ENCODE data around the gene LRP3.

The LRP3 gene

DNA sequence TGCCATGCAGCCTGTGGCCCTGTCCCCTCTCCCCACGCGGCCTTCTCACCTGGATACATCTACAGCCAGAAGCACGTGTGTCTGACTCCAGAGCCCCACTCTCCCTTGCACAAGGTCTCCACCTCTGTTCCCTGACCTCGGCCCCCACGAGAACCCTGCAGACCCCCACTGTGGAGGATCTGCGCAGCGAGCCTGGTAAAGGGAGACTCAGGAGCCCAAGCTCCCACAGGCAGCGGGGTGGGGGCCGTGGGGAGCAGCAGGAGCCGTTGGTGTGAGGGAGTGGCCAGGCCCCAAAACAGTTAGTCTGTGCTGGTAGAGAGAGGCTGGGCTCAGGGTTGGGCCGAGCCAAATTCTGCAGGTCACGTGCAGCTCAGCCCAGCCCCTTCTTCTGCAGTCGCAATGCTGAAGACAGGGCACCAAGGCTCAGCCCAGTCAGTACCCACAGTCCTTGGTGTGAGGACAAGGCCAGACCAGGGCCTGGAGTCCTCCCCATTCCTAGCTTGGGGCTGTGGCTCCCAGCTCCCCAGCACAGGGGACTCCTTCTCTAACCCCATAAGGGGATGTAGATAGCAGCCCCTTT, 60.2 kb downstream of the LRP3 start:
- TF ChIP-seq, protein P1, sequence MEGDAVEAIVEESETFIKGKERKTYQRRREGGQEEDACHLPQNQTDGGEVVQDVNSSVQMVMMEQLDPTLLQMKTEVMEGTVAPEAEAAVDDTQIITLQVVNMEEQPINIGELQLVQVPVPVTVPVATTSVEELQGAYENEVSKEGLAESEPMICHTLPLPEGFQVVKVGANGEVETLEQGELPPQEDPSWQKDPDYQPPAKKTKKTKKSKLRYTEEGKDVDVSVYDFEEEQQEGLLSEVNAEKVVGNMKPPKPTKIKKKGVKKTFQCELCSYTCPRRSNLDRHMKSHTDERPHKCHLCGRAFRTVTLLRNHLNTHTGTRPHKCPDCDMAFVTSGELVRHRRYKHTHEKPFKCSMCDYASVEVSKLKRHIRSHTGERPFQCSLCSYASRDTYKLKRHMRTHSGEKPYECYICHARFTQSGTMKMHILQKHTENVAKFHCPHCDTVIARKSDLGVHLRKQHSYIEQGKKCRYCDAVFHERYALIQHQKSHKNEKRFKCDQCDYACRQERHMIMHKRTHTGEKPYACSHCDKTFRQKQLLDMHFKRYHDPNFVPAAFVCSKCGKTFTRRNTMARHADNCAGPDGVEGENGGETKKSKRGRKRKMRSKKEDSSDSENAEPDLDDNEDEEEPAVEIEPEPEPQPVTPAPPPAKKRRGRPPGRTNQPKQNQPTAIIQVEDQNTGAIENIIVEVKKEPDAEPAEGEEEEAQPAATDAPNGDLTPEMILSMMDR (IDR thresholded peaks at IDR 0.05; ENCODE audit: control extremely low read depth, extremely low read depth, low read depth, missing control alignments) = no peak
- no peak for DNase-seq (ENCODE audit: extremely low spot score)
- POLR2A ChIA-PET = no interaction called here
- CTCF ChIA-PET = no interaction called here

DNA sequence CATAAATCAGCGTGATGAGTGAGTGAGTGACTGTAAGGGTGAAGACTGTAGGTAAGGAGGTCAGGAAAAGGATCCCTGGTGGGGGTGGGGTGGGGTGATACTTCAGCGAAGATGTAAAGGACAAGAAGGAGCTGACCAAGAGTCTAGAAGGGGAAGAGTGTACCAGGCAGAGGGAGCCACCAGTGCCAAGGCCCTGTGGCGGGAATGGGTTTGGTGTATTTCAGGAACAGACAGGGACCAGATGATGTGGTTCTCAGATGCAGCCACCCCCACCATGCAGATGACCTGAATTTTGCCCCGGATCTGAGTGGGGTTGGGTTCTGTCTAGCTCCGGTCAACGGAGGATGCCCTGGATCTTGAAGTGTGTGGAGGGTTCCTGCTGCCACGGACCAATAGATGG, 61.7 kb downstream of the LRP3 start:
- TF ChIP-seq, protein P1 (IDR thresholded peaks at IDR 0.05; ENCODE audit: control extremely low read depth, extremely low read depth, low read depth, missing control alignments) = no peak
- POLR2A ChIA-PET = no interaction called here
- CTCF ChIA-PET = interaction anchor here (0.8 to 1.2 kb wide), 3 partner anchors 15 to 522 kb away, joined by 3 to 4 read pairs (median 3); no protein-coding TSS in a partner anchor
- DNase-seq (ENCODE audit: extremely low spot score) = no peak

DNA sequence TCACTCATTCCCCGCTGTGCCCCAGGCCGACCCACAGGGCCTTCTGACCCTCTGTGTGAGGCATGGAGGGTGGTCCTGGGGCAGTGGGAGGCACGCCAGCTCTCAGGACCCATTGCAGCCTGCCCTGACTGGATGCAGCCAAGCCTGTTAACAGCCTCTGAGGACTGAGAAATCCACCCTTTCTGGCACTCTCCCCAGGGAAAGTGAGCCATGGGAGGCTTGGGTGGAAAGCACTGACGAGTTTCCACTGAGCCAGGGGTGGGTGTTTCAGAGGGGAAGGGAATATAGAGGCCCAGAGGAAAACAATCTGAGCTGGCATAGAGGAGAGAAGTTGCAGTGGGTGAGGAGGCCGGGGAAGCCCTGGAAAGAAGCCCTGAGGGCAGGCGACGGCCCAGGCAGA, 62.1 kb downstream of the LRP3 start:
- TF ChIP-seq, protein P1 (IDR thresholded peaks at IDR 0.05; ENCODE audit: control extremely low read depth, extremely low read depth, low read depth, missing control alignments) = no peak
- DNase-seq (ENCODE audit: extremely low spot score) = no peak
- ChIA-PET POLR2A (no interaction called here), CTCF (interaction anchor here (0.8 kb wide), 1 partner anchor 20 kb away, joined by 3 read pairs; no protein-coding TSS in a partner anchor)

DNA sequence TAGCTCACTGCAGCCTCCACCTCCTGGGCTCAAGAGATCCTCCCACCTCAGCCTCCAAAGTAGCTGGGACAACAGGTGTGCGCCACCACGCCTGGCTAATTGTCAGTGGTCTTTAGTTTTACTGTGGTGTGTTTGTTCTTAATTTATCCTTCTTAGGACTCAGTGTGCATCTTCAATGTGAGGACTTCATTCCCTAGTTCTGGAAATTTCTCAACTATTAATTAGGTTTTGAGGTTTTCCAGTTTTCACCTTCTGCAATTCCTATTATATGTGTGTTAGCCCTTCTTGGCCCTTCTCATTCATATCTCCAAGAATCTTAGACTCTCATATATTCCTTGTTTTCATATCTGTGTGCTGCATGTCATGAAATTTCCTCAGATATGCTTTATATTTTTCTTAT, 63.7 kb downstream of the LRP3 start:
- DNase-seq (ENCODE audit: extremely low spot score) = no peak
- TF ChIP-seq, protein P1 (IDR thresholded peaks at IDR 0.05; ENCODE audit: control extremely low read depth, extremely low read depth, low read depth, missing control alignments) = no peak
- ChIA-PET POLR2A (no interaction called here), CTCF (interaction anchor here (1.2 to 2.3 kb wide), 4 partner anchors 16 to 152 kb away, joined by 3 to 5 read pairs (median 4); no protein-coding TSS in a partner anchor)

Measured in GM10248 (cell line).